ENCODE results near the gene TAF15. TPM values are rescaled to one million over a fixed set of nuclear protein-coding genes. Genes with fewer than 3 reads are reported as not detected.

The TAF15 gene
- polyA plus RNA-seq, 1 donor: 110 TPM

- DNase-seq (ENCODE audit: low read depth): no peak
These were observed 22.3 kb upstream of the TAF15 start for GRCh38 chr17:35786941-35787432.

DNA sequence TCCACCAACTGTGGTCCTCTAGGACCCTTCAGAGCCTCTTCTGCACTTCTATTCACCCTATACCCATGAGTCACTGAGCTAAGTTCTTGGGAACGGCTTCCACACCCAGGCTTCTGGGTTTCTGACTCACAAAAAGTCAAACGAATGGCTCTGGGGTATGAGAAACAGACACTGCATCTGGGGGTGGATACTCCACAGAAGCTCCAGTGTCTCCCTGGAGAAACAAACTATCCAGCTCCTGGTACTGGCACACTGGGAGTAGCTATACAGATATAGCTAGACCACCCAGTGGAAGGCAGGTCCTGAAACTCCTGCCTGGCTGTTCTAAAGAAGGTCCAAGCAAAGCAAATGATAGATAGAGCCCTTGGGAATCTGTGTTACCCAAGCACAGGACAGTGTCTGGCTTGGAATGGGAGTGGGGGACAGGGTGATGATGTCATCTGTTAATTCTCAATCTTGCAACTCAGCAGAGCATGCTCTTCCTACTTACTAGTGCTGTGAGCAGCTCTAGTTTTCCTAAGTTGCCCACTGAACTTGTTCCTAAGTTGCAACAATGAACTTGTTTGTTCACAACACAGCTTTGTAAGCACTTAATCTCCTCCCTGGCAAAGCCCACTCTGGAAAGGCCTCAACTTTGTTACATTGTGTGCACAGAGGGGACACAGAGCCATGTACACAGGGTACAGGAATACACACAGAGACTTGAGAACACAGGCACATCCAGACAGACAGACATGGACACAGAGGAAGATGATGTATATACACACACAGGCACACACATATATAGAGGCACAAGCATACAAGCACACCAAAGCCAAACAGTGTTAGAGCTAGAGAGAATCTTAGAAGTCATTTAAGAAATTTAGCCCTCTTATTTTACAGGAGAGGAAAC lies 20.6 kb upstream of the TAF15 start:
- no peak for DNase-seq (ENCODE audit: low read depth)

GRCh38 chr17:35790841-35791240 lies 18.4 kb upstream of the TAF15 start:
- DNase-seq (ENCODE audit: low read depth): no peak

GRCh38 chr17:35791681-35792350 lies 17.5 kb upstream of the TAF15 start:
- no peak for DNase-seq (ENCODE audit: low read depth)

- no peak for DNase-seq (ENCODE audit: low read depth)
These were observed 16.0 kb upstream of the TAF15 start for GRCh38 chr17:35793257-35793656.

- no peak for DNase-seq (ENCODE audit: low read depth)
These were observed 14.0 kb upstream of the TAF15 start, which contains the start of gene MMP28 for GRCh38 chr17:35795007-35795870. Gene MMP28 (minus strand): TSS chr17:35795641. CDS start chr17:35795377, 264 bp downstream.

DNA sequence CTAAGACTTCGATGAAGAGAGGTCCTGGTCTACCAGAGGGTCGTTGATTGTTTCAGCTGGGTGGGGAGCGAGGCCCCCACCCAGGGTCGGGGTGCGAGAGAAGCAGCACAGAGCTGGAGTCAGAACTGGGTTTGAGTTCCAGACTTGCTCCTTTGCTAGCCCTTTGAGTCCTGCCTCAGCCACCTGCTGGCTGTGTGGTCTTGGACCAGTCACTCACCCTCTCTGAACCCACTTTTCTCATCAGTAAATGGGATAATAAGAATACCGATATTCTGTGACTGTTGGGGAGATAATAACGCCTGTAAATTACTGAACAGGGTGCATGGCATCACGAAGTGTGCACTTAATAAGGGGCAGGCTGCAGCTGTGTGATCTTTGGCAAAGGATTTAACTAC lies 13.4 kb upstream of the TAF15 start:
- no peak for DNase-seq (ENCODE audit: low read depth)

GRCh38 chr17:35796942-35797341 lies 12.3 kb upstream of the TAF15 start:
- no peak for DNase-seq (ENCODE audit: low read depth)

- DNase-seq (ENCODE audit: low read depth): no peak
These were observed 11.9 kb upstream of the TAF15 start for GRCh38 chr17:35797370-35797769.

DNA sequence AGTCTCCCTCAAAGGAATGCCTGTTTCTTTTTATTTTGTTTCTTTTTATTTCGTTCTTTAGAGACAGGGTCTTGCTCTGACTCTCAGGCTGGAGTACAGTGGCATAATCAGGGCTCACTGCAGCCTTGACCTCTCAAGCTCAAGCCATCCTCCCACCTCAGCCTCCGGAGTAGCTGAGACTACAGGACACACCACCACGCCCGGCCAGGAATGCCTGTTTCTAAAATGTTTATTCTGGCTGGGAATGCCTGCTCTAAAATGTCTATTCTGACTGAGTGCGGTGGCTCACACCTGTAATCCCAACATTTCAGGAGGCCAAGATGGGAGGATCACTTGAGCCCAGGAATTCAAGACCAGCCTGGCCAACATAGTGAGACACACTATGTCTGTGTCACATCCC lies 11.4 kb upstream of the TAF15 start:
- no peak for DNase-seq (ENCODE audit: low read depth)

GRCh38 chr17:35799942-35800341 lies 9.3 kb upstream of the TAF15 start:
- no peak for DNase-seq (ENCODE audit: low read depth)

- no peak for DNase-seq (ENCODE audit: low read depth)
These were observed 7.6 kb upstream of the TAF15 start for GRCh38 chr17:35801583-35802224.

DNA sequence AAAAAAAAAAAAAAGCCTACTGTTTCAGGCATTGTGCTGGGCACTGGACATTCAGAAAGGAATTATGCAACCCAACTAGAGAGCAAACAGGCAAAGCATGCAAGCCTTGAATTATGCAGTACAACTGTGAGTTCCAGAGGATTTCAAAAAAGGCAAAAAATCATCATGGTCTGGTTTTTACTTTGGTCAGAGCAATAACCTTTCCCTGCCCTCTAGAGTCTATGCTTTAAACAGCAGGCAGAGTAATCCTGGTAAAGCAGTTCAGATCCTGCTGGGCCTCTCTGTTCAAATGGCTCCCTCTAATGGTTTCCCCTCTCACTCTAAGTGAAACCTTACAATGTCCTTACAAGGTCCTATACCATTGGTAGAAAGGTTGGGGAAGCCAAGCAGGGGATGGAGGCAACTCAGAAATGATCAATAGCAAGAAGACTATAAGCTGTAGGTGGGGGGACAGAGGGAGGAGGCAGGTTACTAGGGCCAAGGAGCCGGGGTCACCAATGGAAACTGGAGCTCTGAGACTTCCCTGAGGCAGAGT lies 4.6 kb upstream of the TAF15 start:
- peak; percentile 74 for DNase-seq (ENCODE audit: low read depth)

GRCh38 chr17:35807371-35808144 lies 1.7 kb upstream of the TAF15 start:
- DNase-seq (ENCODE audit: low read depth): no peak

DNA sequence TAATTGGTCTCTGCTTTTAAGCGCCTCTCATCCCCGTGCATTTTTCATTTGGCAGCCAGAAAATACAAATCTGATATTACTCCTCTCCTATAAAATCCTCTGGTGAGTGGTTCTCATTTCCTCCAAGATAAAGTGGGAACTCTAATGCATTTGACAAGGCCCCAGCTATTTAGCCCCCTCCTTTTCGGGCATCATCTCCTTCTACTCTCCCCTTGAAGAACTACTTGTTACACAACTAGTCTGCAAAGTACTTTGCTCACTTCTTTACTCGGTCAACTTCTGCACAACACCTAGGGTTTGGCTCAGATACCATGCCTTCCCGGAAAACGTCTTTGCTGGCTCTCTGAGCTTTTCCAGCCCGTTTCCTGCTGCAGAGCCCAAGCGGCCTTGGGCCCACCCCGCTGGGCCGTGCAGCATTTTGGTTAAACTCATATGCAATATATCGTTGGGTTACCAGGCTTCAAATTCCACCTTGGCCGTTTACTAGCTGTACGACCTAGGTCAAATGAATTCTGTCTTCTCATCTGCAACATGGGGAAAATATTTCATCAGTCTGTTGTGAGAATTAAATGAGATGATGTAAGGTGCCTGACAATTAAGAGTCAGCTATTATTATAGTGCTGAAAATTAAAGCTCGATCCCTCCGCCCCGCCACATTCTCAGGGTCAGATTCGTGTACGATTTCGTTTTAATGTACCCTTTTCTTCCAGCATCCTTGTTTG lies 883 bp upstream of the TAF15 start:
- DNase-seq (ENCODE audit: low read depth): no peak

DNA sequence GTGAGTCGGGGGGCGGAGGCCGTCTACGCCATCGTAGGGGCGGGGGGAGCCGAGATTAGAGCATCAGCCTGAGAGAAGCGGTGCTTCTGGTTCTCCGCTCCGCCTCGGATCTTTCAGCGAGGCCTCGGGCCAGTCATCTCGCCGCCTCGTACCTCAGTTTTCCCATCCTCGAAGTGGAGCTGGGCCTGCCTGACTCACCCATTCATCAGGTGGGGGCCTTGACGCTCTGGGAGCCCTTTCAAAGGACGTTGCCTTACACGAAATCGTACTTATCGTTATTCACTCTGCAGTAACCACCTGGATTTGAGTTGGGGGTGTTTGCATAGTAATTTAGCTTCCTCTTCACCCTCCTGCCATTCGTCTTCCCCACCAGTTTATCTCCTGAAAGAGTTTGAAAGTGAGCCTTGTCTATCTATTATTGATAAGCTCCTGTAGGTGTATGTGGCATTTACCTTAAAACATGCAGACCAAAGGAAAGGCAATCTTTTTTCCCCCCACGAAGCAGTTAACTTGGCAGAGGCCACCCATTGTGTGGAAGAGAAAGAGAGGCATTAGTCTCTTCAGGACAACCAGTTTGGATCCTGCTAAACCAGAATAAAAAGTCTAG lies 674 bp downstream of the TAF15 start:
- DNase-seq (ENCODE audit: low read depth): no peak

GRCh38 chr17:35811759-35812158 lies 2.5 kb downstream of the TAF15 start:
- DNase-seq (ENCODE audit: low read depth): no peak

- DNase-seq (ENCODE audit: low read depth): no peak
These were observed 3.2 kb downstream of the TAF15 start for GRCh38 chr17:35812456-35812855.

DNA sequence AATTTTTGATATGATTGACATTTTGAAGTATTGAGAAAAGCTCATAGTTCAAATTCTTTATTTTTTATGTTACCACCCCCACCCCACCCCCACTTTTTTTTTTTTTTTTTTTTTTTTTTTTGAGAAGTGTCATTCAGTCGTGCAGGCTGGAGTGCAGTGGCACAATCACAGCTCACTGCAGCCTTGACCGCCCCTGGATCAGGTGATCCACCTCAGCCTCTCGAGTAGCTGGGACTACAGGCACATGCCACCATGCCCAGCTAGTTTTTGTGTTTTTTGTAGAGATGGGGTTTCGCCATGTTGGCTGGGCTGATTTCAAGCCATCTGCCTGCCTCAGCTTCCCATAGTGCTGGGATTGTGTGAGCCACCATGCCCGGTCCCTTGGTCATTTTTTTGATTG lies 7.4 kb downstream of the TAF15 start:
- DNase-seq (ENCODE audit: low read depth): no peak

Measured in forelimb muscle (tissue), 1 donor.